B cell (primary cell): Measurements from ENCODE around the gene CHCHD4.

Experiments
- EZH2 ChIP-seq: IDR thresholded peaks from 2 replicates; pipeline ENCODE4 v1.6.1; 2012; ENCODE audit warnings: borderline replicate concordance, low read depth, mild to moderate bottlenecking, moderate library complexity, low read length; ENCODE audit not compliant: insufficient read depth, poor library complexity, severe bottlenecking
- TF ChIP-seq, protein P1 (sequence below): fragments of 200-600 bp; IDR thresholded peaks from one replicate; pipeline ENCODE4 v1.8.0; 2022; ENCODE audit warnings: antibody characterized with exemption, mild to moderate bottlenecking

DNA sequence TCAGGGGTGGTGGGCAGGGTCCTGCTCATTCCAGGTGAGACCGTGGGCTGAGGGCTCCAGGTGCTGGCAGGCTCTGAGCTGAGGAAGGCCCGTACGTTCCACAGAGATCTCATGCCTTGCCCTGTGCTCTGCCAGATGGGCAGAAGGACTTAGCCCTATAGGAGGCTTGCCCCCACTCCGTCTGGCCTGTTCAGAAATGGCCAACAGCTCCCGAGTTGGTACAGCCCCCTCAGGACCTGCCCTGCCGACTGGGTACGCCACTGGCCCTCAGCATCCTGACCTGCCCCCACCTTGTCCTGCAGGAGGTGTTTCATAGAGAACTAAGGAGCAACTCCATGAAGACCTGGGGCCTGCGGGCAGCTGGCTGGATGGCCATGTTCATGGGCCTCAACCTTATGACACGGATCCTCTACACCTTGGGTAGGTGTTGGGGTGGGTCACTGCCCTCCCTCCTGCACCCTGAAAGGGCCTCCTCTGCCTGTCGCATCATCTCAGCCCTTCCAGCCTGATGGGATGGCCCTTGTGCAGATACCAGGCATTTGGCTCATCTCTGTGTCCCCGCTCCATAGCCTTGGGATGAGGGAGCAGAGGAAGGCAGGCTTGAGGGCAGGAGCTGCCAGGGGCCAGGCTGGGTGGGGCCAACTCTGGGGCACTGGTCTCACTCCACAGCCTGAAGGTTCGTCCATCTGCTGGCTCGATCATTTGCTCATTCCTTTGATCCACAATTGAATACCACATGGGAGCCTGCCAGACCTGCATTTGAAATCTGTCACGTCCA, 14.4 kb upstream of the CHCHD4 start:
- TF ChIP-seq EZH2: no peak
- TF ChIP-seq, protein P1, sequence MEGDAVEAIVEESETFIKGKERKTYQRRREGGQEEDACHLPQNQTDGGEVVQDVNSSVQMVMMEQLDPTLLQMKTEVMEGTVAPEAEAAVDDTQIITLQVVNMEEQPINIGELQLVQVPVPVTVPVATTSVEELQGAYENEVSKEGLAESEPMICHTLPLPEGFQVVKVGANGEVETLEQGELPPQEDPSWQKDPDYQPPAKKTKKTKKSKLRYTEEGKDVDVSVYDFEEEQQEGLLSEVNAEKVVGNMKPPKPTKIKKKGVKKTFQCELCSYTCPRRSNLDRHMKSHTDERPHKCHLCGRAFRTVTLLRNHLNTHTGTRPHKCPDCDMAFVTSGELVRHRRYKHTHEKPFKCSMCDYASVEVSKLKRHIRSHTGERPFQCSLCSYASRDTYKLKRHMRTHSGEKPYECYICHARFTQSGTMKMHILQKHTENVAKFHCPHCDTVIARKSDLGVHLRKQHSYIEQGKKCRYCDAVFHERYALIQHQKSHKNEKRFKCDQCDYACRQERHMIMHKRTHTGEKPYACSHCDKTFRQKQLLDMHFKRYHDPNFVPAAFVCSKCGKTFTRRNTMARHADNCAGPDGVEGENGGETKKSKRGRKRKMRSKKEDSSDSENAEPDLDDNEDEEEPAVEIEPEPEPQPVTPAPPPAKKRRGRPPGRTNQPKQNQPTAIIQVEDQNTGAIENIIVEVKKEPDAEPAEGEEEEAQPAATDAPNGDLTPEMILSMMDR: no peak
